WTC11 (cell line): ENCODE results near the gene B3GLCT. TPM values are rescaled to one million over a fixed set of nuclear protein-coding genes. Genes with fewer than 3 reads are reported as not detected.

ENCODE experiments used
- ATAC-seq: fragments of 200-7000 bp; cut with Tn5 transposase; 2 replicates; pipeline ENCODE4 v1.10.0; 2021; ENCODE audit warnings: mild to moderate bottlenecking, moderate library complexity
- CTCF ChIA-PET: fragments of 300-600 bp; sonication (Branson Sonifier 250); formaldehyde crosslinking; loops from one replicate; lab custom pipeline; 2021; ENCODE audit warnings: antibody characterized with exemption; lab: Charles Lee
- POLR2A ChIA-PET: fragments of 350-600 bp; sonication (Branson Sonifier 250); formaldehyde crosslinking; loops from one replicate; lab custom pipeline; 2021; ENCODE audit warnings: antibody characterized with exemption; lab: Charles Lee
- DNase-seq: peaks from one replicate; pipeline ENCODE4 v3.0.0; 2021; ENCODE audit warnings: low spot score
- H3K27ac Mint-ChIP-seq: 2 replicates; pipeline ENCODE4 v1.8.0; 2021; ENCODE audit warnings: mixed read lengths
- H3K27me3 Mint-ChIP-seq: 2 replicates; pipeline ENCODE4 v1.8.0; 2021; ENCODE audit warnings: low read depth, mild to moderate bottlenecking, moderate library complexity, mixed read lengths
- H3K36me3 Mint-ChIP-seq: 2 replicates; pipeline ENCODE4 v1.8.0; 2021; ENCODE audit warnings: mixed read lengths
- H3K4me1 Mint-ChIP-seq: 2 replicates; pipeline ENCODE4 v1.8.0; 2022; ENCODE audit warnings: mixed read lengths
- H3K4me3 Mint-ChIP-seq: 2 replicates; pipeline ENCODE4 v1.8.0; 2021; ENCODE audit warnings: mild to moderate bottlenecking, moderate library complexity, mixed read lengths
- H3K9me3 Mint-ChIP-seq: 2 replicates; pipeline ENCODE4 v1.8.0; 2021; ENCODE audit warnings: mixed read lengths
- AFF4 ChIP-seq: sonication (generic); formaldehyde crosslinking; IDR thresholded peaks from 2 replicates; pipeline ENCODE4 v1.8.1; 2023; ENCODE audit warnings: mild to moderate bottlenecking, missing genetic modification reagents, borderline replicate concordance
- CBFB ChIP-seq: sonication (generic); formaldehyde crosslinking; IDR thresholded peaks from 2 replicates; pipeline ENCODE4 v1.8.1; 2022; ENCODE audit warnings: mild to moderate bottlenecking, low read depth, missing genetic modification reagents
- CDX4 ChIP-seq: fragments of 250-450 bp; sonication (Bioruptor Pico); IDR thresholded peaks from 2 replicates; pipeline ENCODE4 v1.9.0; 2021; ENCODE audit warnings: moderate library complexity, mild to moderate bottlenecking, inconsistent platforms, borderline replicate concordance
- CTCF ChIP-seq: fragments of 200-600 bp; IDR thresholded peaks from 2 replicates; pipeline ENCODE4 v1.8.0; 2022; ENCODE audit warnings: antibody characterized with exemption
- FOXJ3 ChIP-seq: sonication (generic); formaldehyde crosslinking; IDR thresholded peaks from 2 replicates; pipeline ENCODE4 v1.9.0; 2021; ENCODE audit warnings: missing genetic modification reagents, mild to moderate bottlenecking, borderline replicate concordance
- GRHL2 ChIP-seq: fragments of 250-450 bp; sonication (Bioruptor Pico); IDR thresholded peaks from 2 replicates; pipeline ENCODE4 v1.8.0; 2022; ENCODE audit warnings: mild to moderate bottlenecking, moderate library complexity; ENCODE audit not compliant: insufficient replicate concordance, severe bottlenecking
- GTF2I ChIP-seq: fragments of 250-450 bp; sonication (Bioruptor Pico); conservative IDR thresholded peaks from 2 replicates; pipeline ENCODE4 v1.4.0; 2021; ENCODE audit warnings: mild to moderate bottlenecking
- IRF2 ChIP-seq: sonication (generic); formaldehyde crosslinking; IDR thresholded peaks from 2 replicates; pipeline ENCODE4 v1.8.0; 2022; ENCODE audit warnings: low read depth, missing genetic modification reagents, borderline replicate concordance
- KAT7 ChIP-seq: sonication (generic); formaldehyde crosslinking; IDR thresholded peaks from 2 replicates; pipeline ENCODE4 v1.8.1; 2023; ENCODE audit warnings: missing genetic modification reagents, mild to moderate bottlenecking, borderline replicate concordance
- MYBL2 ChIP-seq: sonication (generic); formaldehyde crosslinking; IDR thresholded peaks from 2 replicates; pipeline ENCODE4 v1.8.1; 2023; ENCODE audit warnings: mild to moderate bottlenecking, moderate library complexity, missing genetic modification reagents
- PRDM15 ChIP-seq: sonication (generic); formaldehyde crosslinking; IDR thresholded peaks from 2 replicates; pipeline ENCODE4 v1.8.0; 2022; ENCODE audit warnings: missing genetic modification reagents
- PREB ChIP-seq: sonication (generic); formaldehyde crosslinking; IDR thresholded peaks from 2 replicates; pipeline ENCODE4 v1.8.1; 2022; ENCODE audit warnings: mild to moderate bottlenecking, missing genetic modification reagents, moderate library complexity, borderline replicate concordance
- RELA ChIP-seq: sonication (generic); formaldehyde crosslinking; IDR thresholded peaks from 2 replicates; pipeline ENCODE4 v1.8.1; 2022; ENCODE audit warnings: missing genetic modification reagents, mild to moderate bottlenecking, borderline replicate concordance
- TCF7 ChIP-seq: sonication (generic); formaldehyde crosslinking; IDR thresholded peaks from 2 replicates; pipeline ENCODE4 v1.8.0; 2022; ENCODE audit warnings: mild to moderate bottlenecking, low read depth, missing genetic modification reagents, moderate library complexity
- TEAD4 ChIP-seq: sonication (generic); formaldehyde crosslinking; IDR thresholded peaks from 2 replicates; pipeline ENCODE4 v1.8.0; 2022; ENCODE audit warnings: mild to moderate bottlenecking, missing genetic modification reagents
- TP53 ChIP-seq: sonication (generic); formaldehyde crosslinking; IDR thresholded peaks from 2 replicates; pipeline ENCODE4 v1.8.1; 2023; ENCODE audit warnings: mild to moderate bottlenecking, missing genetic modification reagents
- ZBTB21 ChIP-seq: sonication (generic); formaldehyde crosslinking; IDR thresholded peaks from 2 replicates; pipeline ENCODE4 v1.8.1; 2023; ENCODE audit warnings: mild to moderate bottlenecking, missing genetic modification reagents, borderline replicate concordance
- ZNF121 ChIP-seq: sonication (generic); formaldehyde crosslinking; IDR thresholded peaks from 2 replicates; pipeline ENCODE4 v1.8.0; 2023; ENCODE audit warnings: missing genetic modification reagents
- ZNF219 ChIP-seq: sonication (generic); formaldehyde crosslinking; IDR thresholded peaks from 2 replicates; pipeline ENCODE4 v1.8.0; 2023; ENCODE audit warnings: missing genetic modification reagents, mild to moderate bottlenecking, borderline replicate concordance
- ZNF232 ChIP-seq: sonication (generic); formaldehyde crosslinking; IDR thresholded peaks from 2 replicates; pipeline ENCODE4 v1.8.0; 2022; ENCODE audit warnings: mild to moderate bottlenecking, missing genetic modification reagents
- ZNF263 ChIP-seq: sonication (generic); formaldehyde crosslinking; IDR thresholded peaks from 2 replicates; pipeline ENCODE4 v1.8.1; 2022; ENCODE audit warnings: low read depth, mild to moderate bottlenecking, moderate library complexity, missing genetic modification reagents
- ZNF416 ChIP-seq: fragments of 250-450 bp; sonication (Bioruptor Pico); IDR thresholded peaks from 2 replicates; pipeline ENCODE4 v1.9.0; 2021; ENCODE audit warnings: mild to moderate bottlenecking, inconsistent platforms
- ZNF423 ChIP-seq: fragments of 250-450 bp; sonication (Bioruptor Pico); IDR thresholded peaks from 2 replicates; pipeline ENCODE4 v2.1.2; 2022; ENCODE audit warnings: mild to moderate bottlenecking, moderate library complexity
- ZNF671 ChIP-seq: fragments of 250-450 bp; sonication (Bioruptor Pico); IDR thresholded peaks from 2 replicates; pipeline ENCODE4 v1.8.0; 2021; ENCODE audit warnings: mild to moderate bottlenecking
- total RNA-seq: library from RNA; stranded (reverse); gene quantifications from 3 replicates; pipeline ENCODE4 v1.2.3, GENCODE V29; 2021

Gene B3GLCT
- total RNA-seq, 1 experiment from 2014 or later = 2.4 TPM

GRCh38 chr13:31213651-31214289 is 14.0 kb downstream of the B3GLCT start:
- ChIA-PET POLR2A (no interaction called here), CTCF (interaction anchor here (0.6 to 1.0 kb wide), 2 partner anchors 13 to 52 kb away, joined by 4 read pairs; partner anchors contain the start of gene HSPH1)
- no peak for ATAC-seq
- DNase-seq = no peak
- Mint-ChIP-seq H3K4me3 (no peak overlapping the region), H3K4me1 (peaks cover 23% of the 10 kb centered on the region), H3K9me3 (peaks cover 15% of the 10 kb centered on the region), H3K27me3 (no peaks in the 10 kb centered on the region), H3K27ac (no peak overlapping the region)
- no peak for TF ChIP-seq IRF2 (CRISPR knock-in tag)
- no peak for TF ChIP-seq ZBTB21 (CRISPR knock-in tag)
- TF ChIP-seq ZNF219 (CRISPR knock-in tag) = no peak
- TF ChIP-seq RELA (CRISPR knock-in tag) = no peak
- no peak for TF ChIP-seq MYBL2 (CRISPR knock-in tag)
- no peak for TF ChIP-seq FOXJ3 (CRISPR knock-in tag)
- TF ChIP-seq PRDM15 (CRISPR knock-in tag) = no peak
- TF ChIP-seq ZNF121 (CRISPR knock-in tag) = no peak
- TF ChIP-seq ZNF416 (CRISPR knock-in tag) = no peak
- no peak for TF ChIP-seq GRHL2 (CRISPR knock-in tag)
- no peak for TF ChIP-seq ZNF263
- TF ChIP-seq ZNF423 (CRISPR knock-in tag) = no peak
- no peak for TF ChIP-seq TP53
- no peak for TF ChIP-seq TCF7 (CRISPR knock-in tag)
- no peak for TF ChIP-seq PREB
- TF ChIP-seq KAT7 (CRISPR knock-in tag) = no peak
- no peak for TF ChIP-seq TEAD4 (CRISPR knock-in tag)
- TF ChIP-seq, all 79 proteins: peak for 0
- no peaks in the 10 kb centered on the region for H3K36me3 Mint-ChIP-seq

- Mint-ChIP-seq H3K27me3 (no peaks in the 10 kb centered on the region), H3K9me3 (peaks cover 15% of the 10 kb centered on the region), H3K4me1 (peaks cover 18% of the 10 kb centered on the region), H3K27ac (no peak overlapping the region), H3K4me3 (no peak overlapping the region), H3K36me3 (no peaks in the 10 kb centered on the region)
- ChIA-PET POLR2A (no interaction called here), CTCF (interaction anchor here (0.7 to 1.0 kb wide), 2 partner anchors 13 to 1053 kb away, joined by 3 to 4 read pairs; no protein-coding TSS in a partner anchor)
- DNase-seq (no peak), ATAC-seq (no peak)
- no peak for TF ChIP-seq ZBTB21 (CRISPR knock-in tag)
- no peak for TF ChIP-seq ZNF232 (CRISPR knock-in tag)
- TF ChIP-seq AFF4 (CRISPR knock-in tag) = no peak
- no peak for TF ChIP-seq GTF2I (CRISPR knock-in tag)
- no peak for TF ChIP-seq CTCF
- TF ChIP-seq CBFB (CRISPR knock-in tag) = no peak
- no peak for TF ChIP-seq CDX4 (CRISPR knock-in tag)
- TF ChIP-seq ZNF671 (CRISPR knock-in tag) = no peak
These were observed 14.7 kb downstream of the B3GLCT start for GRCh38 chr13:31214435-31214834.
